Measurements from ENCODE around the gene CEP104. TPM values are rescaled to one million over a fixed set of nuclear protein-coding genes. Genes with fewer than 3 reads are reported as not detected.

The CEP104 gene
- total and polyA plus RNA-seq, 4 donors, result 7.5 to 23.2 (median 12.0) TPM

GRCh38 chr1:3872546-3872945, 15.5 kb upstream of the CEP104 start (continued):
- TF ChIP-seq REST (IDR thresholded peaks at IDR 0.05) (no peak), YY1 (IDR thresholded peaks at IDR 0.05) (no peak), ATF3 (IDR thresholded peaks at IDR 0.05) (no peak), HNF4A (conservative IDR thresholded peaks at IDR 0.05) (no peak), EGR1 (IDR thresholded peaks at IDR 0.05; ENCODE audit: low read depth in 2 of 2) (no peak), TAF1 (conservative IDR thresholded peaks at IDR 0.05) (no peak)

- Histone ChIP-seq H3K36me3 (ENCODE audit: control insufficient read depth in 4 of 4, insufficient read depth in 3 of 4, low read depth in 1 of 4, low read length in 3 of 4) (peaks cover 8 to 59% (median 21%) of the 10 kb centered on the region in 4 donors), H3K4me1 (ENCODE audit: control insufficient read depth in 4 of 4, insufficient read depth in 4 of 4, low read length in 3 of 4) (no peaks in the 10 kb centered on the region), H3K27ac (ENCODE audit: low read depth in 1 of 2, low read length in 2 of 2) (no peak overlapping the region), H3K4me3 (ENCODE audit: low read depth in 1 of 3, low read length in 3 of 3) (no peak overlapping the region), H3K9ac (ENCODE audit: low read depth in 1 of 2, low read length in 2 of 2) (no peak overlapping the region), H3K9me3 (ENCODE audit: control insufficient read depth in 4 of 4, low read length in 3 of 4) (no peaks in the 10 kb centered on the region), H3K27me3 (ENCODE audit: control insufficient read depth in 4 of 4, insufficient read depth in 4 of 4, low read length in 3 of 4) (no peaks in the 10 kb centered on the region)
- no peak for DNase-seq (ENCODE audit: low spot score)
- 98% methylated on average over 7 of the region's 7 CpGs for WGBS
- no peak for TF ChIP-seq YY1 (IDR thresholded peaks at IDR 0.05)
- no peak for TF ChIP-seq CTCF (IDR thresholded peaks at IDR 0.05; ENCODE audit: low read depth, low read length, missing input control)
- no peak for TF ChIP-seq GABPA (IDR thresholded peaks at IDR 0.05 in 1 of 2, conservative IDR thresholded peaks at IDR 0.05 in 1 of 2)
- TF ChIP-seq FOXA2 (IDR thresholded peaks at IDR 0.05), result no peak
- no peak for TF ChIP-seq RAD21 (IDR thresholded peaks at IDR 0.05)
- TF ChIP-seq ZBTB33 (IDR thresholded peaks at IDR 0.05), result no peak
- no peak for TF ChIP-seq EGR1 (IDR thresholded peaks at IDR 0.05; ENCODE audit: low read depth in 2 of 2)
- TF ChIP-seq FOXA1 (IDR thresholded peaks at IDR 0.05), result no peak
- TF ChIP-seq REST (IDR thresholded peaks at IDR 0.05), result no peak
- TF ChIP-seq ATF3 (IDR thresholded peaks at IDR 0.05), result no peak
- TF ChIP-seq TAF1 (conservative IDR thresholded peaks at IDR 0.05), result no peak
- no peak for TF ChIP-seq NR2F2 (IDR thresholded peaks at IDR 0.05)
- no peak for TF ChIP-seq HNF4A (conservative IDR thresholded peaks at IDR 0.05)
- TF ChIP-seq MAX (IDR thresholded peaks at IDR 0.05), result no peak
- TF ChIP-seq HNF4G (IDR thresholded peaks at IDR 0.05), result no peak
- no peak for TF ChIP-seq JUND (IDR thresholded peaks at IDR 0.05)
- no peak for TF ChIP-seq SP1 (IDR thresholded peaks at IDR 0.05)
- no peak for TF ChIP-seq RXRA (IDR thresholded peaks at IDR 0.05)
These were observed 14.4 kb upstream of the CEP104 start for GRCh38 chr1:3871451-3871805.

Data from liver (tissue), 9 donors.